SK-N-SH treated with all-trans-retinoic acid at 6 μM for 48 hours (cell line): ENCODE results near the gene CFAP61.

Source experiments
- ATAC-seq: fragments of 200-7000 bp; cut with Tn5 transposase; 3 replicates; pipeline ENCODE4 v1.9.1; 2020; ENCODE audit warnings: mild to moderate bottlenecking, moderate library complexity
- ARNTL ChIP-seq: fragments of 450-650 bp; formaldehyde crosslinking; IDR thresholded peaks from 2 replicates; pipeline ENCODE4 v1.5.0; 2020; ENCODE audit warnings: low read depth, mild to moderate bottlenecking, moderate library complexity, borderline replicate concordance
- BACH2 ChIP-seq: fragments of 250-450 bp; sonication (Bioruptor Pico); IDR thresholded peaks from 2 replicates; pipeline ENCODE4 v1.9.0; 2021; ENCODE audit warnings: mild to moderate bottlenecking, borderline replicate concordance
- CREB5 ChIP-seq: fragments of 250-450 bp; sonication (Bioruptor Pico); IDR thresholded peaks from 2 replicates; pipeline ENCODE4 v1.5.1; 2020; ENCODE audit warnings: low read depth, mild to moderate bottlenecking, moderate library complexity
- CSDC2 ChIP-seq: fragments of 250-450 bp; sonication (Bioruptor Pico); IDR thresholded peaks from 2 replicates; pipeline ENCODE4 v1.5.0; 2020; ENCODE audit warnings: mild to moderate bottlenecking, moderate library complexity
- CSRNP3 ChIP-seq: fragments of 250-450 bp; sonication (Bioruptor Pico); IDR thresholded peaks from 2 replicates; pipeline ENCODE4 v1.5.1; 2021; ENCODE audit warnings: mild to moderate bottlenecking, moderate library complexity
- ESRRG ChIP-seq: fragments of 250-450 bp; sonication (Bioruptor Pico); IDR thresholded peaks from 2 replicates; pipeline ENCODE4 v1.6.1; 2021; ENCODE audit warnings: mild to moderate bottlenecking
- GLIS3 ChIP-seq: fragments of 250-450 bp; sonication (Bioruptor Pico); IDR thresholded peaks from 2 replicates; pipeline ENCODE4 v1.5.0; 2020; ENCODE audit warnings: mild to moderate bottlenecking, moderate library complexity
- OSR1 ChIP-seq: fragments of 250-450 bp; sonication (Bioruptor Pico); IDR thresholded peaks from 2 replicates; pipeline ENCODE4 v1.8.0; 2022; ENCODE audit warnings: moderate library complexity, mild to moderate bottlenecking, inconsistent platforms
- PPARA ChIP-seq: fragments of 250-450 bp; sonication (Bioruptor Pico); IDR thresholded peaks from 2 replicates; pipeline ENCODE4 v1.5.0; 2020; ENCODE audit warnings: mild to moderate bottlenecking, borderline replicate concordance
- RARB ChIP-seq: fragments of 250-450 bp; sonication (Bioruptor Pico); IDR thresholded peaks from 2 replicates; pipeline ENCODE4 v1.8.0; 2021; ENCODE audit warnings: mild to moderate bottlenecking, moderate library complexity
- SNAI2 ChIP-seq: fragments of 250-450 bp; sonication (Bioruptor Pico); IDR thresholded peaks from 2 replicates; pipeline ENCODE4 v1.5.0; 2020; ENCODE audit warnings: mild to moderate bottlenecking, moderate library complexity
- TCF4 ChIP-seq: fragments of 250-450 bp; sonication (Bioruptor Pico); IDR thresholded peaks from 2 replicates; pipeline ENCODE4 v1.8.0; 2021; ENCODE audit warnings: mild to moderate bottlenecking, moderate library complexity, borderline replicate concordance
- TOX ChIP-seq: fragments of 250-450 bp; sonication (Bioruptor Pico); IDR thresholded peaks from 2 replicates; pipeline ENCODE4 v1.8.0; 2021; ENCODE audit warnings: mild to moderate bottlenecking, moderate library complexity, borderline replicate concordance
- TSHZ2 ChIP-seq: fragments of 250-450 bp; sonication (Bioruptor Pico); IDR thresholded peaks from 2 replicates; pipeline ENCODE4 v1.5.0; 2020; ENCODE audit warnings: mild to moderate bottlenecking, moderate library complexity
- ZFP3 ChIP-seq: fragments of 250-450 bp; sonication (Bioruptor Pico); IDR thresholded peaks from 2 replicates; pipeline ENCODE4 v1.5.0; 2020; ENCODE audit warnings: mild to moderate bottlenecking, moderate library complexity
- ZNF565 ChIP-seq: fragments of 450-650 bp; formaldehyde crosslinking; conservative IDR thresholded peaks from 2 replicates; pipeline ENCODE4 v1.5.0; 2020; ENCODE audit warnings: low read depth, mild to moderate bottlenecking, moderate library complexity
- ZNF70 ChIP-seq: fragments of 450-650 bp; formaldehyde crosslinking; IDR thresholded peaks from 2 replicates; pipeline ENCODE4 v1.5.0; 2020; ENCODE audit warnings: mild to moderate bottlenecking, moderate library complexity
- ZNF8 ChIP-seq: fragments of 450-650 bp; formaldehyde crosslinking; IDR thresholded peaks from 2 replicates; pipeline ENCODE4 v1.5.0; 2020; ENCODE audit warnings: mild to moderate bottlenecking, moderate library complexity

CFAP61 gene

GRCh38 chr20:20014659-20015058 lies 37.7 kb upstream of the CFAP61 start:
- no peak for TF ChIP-seq PPARA (CRISPR knock-in tag)
- no peak for TF ChIP-seq RARB (CRISPR knock-in tag)
- ATAC-seq: no peak

GRCh38 chr20:20017001-20017843 lies 35.1 kb upstream of the CFAP61 start, which contains the start of gene NAA20:
Gene NAA20 (plus strand): TSS chr20:20017362. CDS start chr20:20017397, 35 bp downstream.
- ATAC-seq: peak; percentile 99
- TF ChIP-seq ZNF565 (CRISPR knock-in tag) (no peak), ZFP3 (CRISPR knock-in tag) (peak; percentile 66; the same call in 1 of the 2 replicates)

- TF ChIP-seq CSDC2 (CRISPR knock-in tag) (no peak), TCF4 (no peak), BACH2 (no peak), RARB (CRISPR knock-in tag) (no peak), ZFP3 (CRISPR knock-in tag) (no peak), ZNF8 (CRISPR knock-in tag) (no peak), TOX (CRISPR knock-in tag) (no peak), ARNTL (CRISPR knock-in tag) (no peak), TSHZ2 (CRISPR knock-in tag) (no peak), CREB5 (CRISPR knock-in tag) (no peak)
- ATAC-seq: peak; percentile 33
Observed at GRCh38 chr20:20017844-20018185, 34.5 kb upstream of the CFAP61 start.

GRCh38 chr20:20018366-20018765 lies 34.0 kb upstream of the CFAP61 start:
- TF ChIP-seq SNAI2 (CRISPR knock-in tag) (no peak), OSR1 (CRISPR knock-in tag) (no peak), ZNF70 (CRISPR knock-in tag) (no peak), BACH2 (no peak), TCF4 (no peak), ESRRG (CRISPR knock-in tag) (no peak), RARB (CRISPR knock-in tag) (no peak), CSRNP3 (CRISPR knock-in tag) (no peak), GLIS3 (CRISPR knock-in tag) (no peak), ARNTL (CRISPR knock-in tag) (no peak), CSDC2 (CRISPR knock-in tag) (no peak)
- ATAC-seq: no peak

GRCh38 chr20:20019123-20019522 lies 33.2 kb upstream of the CFAP61 start:
- no peak for ATAC-seq
- TF ChIP-seq ZFP3 (CRISPR knock-in tag) (no peak), BACH2 (no peak), CREB5 (CRISPR knock-in tag) (no peak)
